NT2/D1 (cell line): ENCODE measurements around the gene RPS14.
"Not testable (repeated sequence)": the region's sequence is repeated elsewhere in the genome, so short reads cannot be mapped to it uniquely, and the experiment has no call there.

ENCODE experiments used
- DNase-seq: peaks from one replicate; pipeline ENCODE4 v3.0.0-alpha.2; 2011; ENCODE audit warnings: low read depth, low spot score
- H3K27me3 ChIP-seq: 2 replicates; pipeline ENCODE4 v1.6.0; 2011; ENCODE audit warnings: mild to moderate bottlenecking; ENCODE audit not compliant: insufficient read length, insufficient read depth
- H3K36me3 ChIP-seq: 2 replicates; pipeline ENCODE4 v1.6.1; 2011; ENCODE audit warnings: mild to moderate bottlenecking, low read length, mixed read lengths; ENCODE audit not compliant: insufficient read depth, insufficient read length
- H3K4me1 ChIP-seq: 2 replicates; pipeline ENCODE4 v1.5.1; 2011; ENCODE audit not compliant: insufficient read depth, insufficient read length
- H3K4me3 ChIP-seq: 2 replicates; pipeline ENCODE4 v1.5.1; 2011; ENCODE audit warnings: low read depth; ENCODE audit not compliant: insufficient read length
- H3K9ac ChIP-seq: 2 replicates; pipeline ENCODE4 v1.6.0; 2011; ENCODE audit warnings: low read depth; ENCODE audit not compliant: insufficient read length
- H3K9me3 ChIP-seq: 2 replicates; pipeline ENCODE4 v1.5.1; 2011; ENCODE audit warnings: mild to moderate bottlenecking, low read length; ENCODE audit not compliant: insufficient read depth
- SUZ12 ChIP-seq: IDR thresholded peaks from 2 replicates; pipeline ENCODE4 v1.6.1; 2011; ENCODE audit not compliant: insufficient read length, insufficient read depth; ENCODE audit errors: extremely low read depth
- YY1 ChIP-seq: IDR thresholded peaks from 2 replicates; pipeline ENCODE4 v1.6.1; 2011; ENCODE audit not compliant: insufficient read length, insufficient read depth
- ZNF274 ChIP-seq: IDR thresholded peaks from 2 replicates; pipeline ENCODE4 v1.6.1; 2011; ENCODE audit warnings: mild to moderate bottlenecking, low read depth, low read length

RPS14 gene

DNA sequence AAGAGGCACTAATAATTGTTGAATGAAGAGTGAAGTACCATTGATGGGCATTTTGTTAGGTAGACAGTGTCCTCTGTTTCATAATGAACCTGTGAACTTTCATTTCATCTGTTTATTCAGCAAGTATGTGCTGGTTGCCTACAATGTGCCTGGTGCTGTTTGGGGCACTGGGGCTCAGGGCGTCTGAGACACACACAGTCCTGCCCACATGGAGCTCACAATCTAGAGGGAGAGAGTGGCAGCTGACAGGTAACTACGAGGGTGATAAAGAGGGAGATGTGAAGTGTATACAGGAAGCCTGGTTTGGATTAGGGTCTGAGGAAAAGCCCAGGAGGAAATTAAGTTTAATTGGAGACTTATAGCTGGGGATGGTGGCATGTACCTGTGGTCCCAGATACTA is 29.9 kb upstream of the RPS14 start:
- Histone ChIP-seq H3K36me3 (no peaks in the 10 kb centered on the region), H3K4me1 (peaks cover 6% of the 10 kb centered on the region), H3K9me3 (no peaks in the 10 kb centered on the region), H3K27me3 (no peaks in the 10 kb centered on the region), H3K4me3 (no peak overlapping the region), H3K9ac (peak overlapping the region; percentile 17)
- TF ChIP-seq YY1 (no peak), ZNF274 (no peak), SUZ12 (no peak)
- DNase-seq, result no peak

- H3K36me3 ChIP-seq, H3K9ac ChIP-seq, DNase-seq, H3K4me3 ChIP-seq, H3K27me3 ChIP-seq, H3K4me1 ChIP-seq, H3K9me3 ChIP-seq: not testable (repeated sequence)
Measured at GRCh38 chr5:150476568-150476967, 27.0 kb upstream of the RPS14 start.

DNA sequence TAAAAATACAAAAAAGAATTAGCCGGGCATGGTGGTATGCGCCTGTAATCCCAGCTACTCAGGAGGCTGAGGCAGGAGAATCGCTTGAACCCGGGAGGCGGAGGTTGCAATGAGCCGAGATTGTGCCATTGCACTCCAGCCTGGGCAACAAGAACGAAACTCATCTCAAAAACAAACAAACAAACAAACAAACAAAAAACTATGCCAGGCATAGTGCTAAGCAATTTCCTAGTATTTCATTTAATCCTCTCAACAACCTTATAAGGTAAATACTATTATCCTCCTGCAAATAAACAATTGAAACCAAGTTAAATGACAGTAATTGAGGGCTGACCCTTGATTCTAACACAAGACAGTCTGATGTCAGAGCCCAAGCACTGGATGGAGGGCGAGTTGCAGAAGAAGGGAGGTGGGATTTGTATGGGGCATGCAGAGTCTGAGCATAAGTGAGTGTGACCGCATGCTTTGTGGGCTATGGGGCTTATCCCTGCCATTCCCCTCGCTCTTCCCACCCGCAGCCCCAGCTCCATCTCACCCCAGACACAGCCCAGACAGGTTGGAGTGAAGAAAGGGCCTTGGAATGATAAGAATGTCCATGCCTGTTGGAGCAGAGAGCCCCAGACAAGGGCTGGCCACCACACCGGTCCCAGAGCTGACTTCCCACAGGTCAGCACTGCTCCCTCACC is 24.3 kb upstream of the RPS14 start:
- no peak overlapping the region for H3K9ac ChIP-seq
- no peaks in the 10 kb centered on the region for H3K9me3 ChIP-seq
- TF ChIP-seq ZNF274 (no peak), SUZ12 (no peak), YY1 (no peak)
- no peaks in the 10 kb centered on the region for H3K27me3 ChIP-seq
- H3K4me3 ChIP-seq, result no peak overlapping the region
- H3K4me1 ChIP-seq, result peaks cover 4% of the 10 kb centered on the region
- DNase-seq, result peak; percentile 65
- H3K36me3 ChIP-seq, result no peaks in the 10 kb centered on the region

- Histone ChIP-seq H3K4me3 (no peak overlapping the region), H3K9me3 (no peaks in the 10 kb centered on the region), H3K9ac (no peak overlapping the region), H3K27me3 (no peaks in the 10 kb centered on the region), H3K4me1 (peaks cover 7% of the 10 kb centered on the region), H3K36me3 (no peaks in the 10 kb centered on the region)
- no peak for TF ChIP-seq SUZ12
- DNase-seq, result no peak
Measured at GRCh38 chr5:150469718-150470469, 20.4 kb upstream of the RPS14 start.

DNA sequence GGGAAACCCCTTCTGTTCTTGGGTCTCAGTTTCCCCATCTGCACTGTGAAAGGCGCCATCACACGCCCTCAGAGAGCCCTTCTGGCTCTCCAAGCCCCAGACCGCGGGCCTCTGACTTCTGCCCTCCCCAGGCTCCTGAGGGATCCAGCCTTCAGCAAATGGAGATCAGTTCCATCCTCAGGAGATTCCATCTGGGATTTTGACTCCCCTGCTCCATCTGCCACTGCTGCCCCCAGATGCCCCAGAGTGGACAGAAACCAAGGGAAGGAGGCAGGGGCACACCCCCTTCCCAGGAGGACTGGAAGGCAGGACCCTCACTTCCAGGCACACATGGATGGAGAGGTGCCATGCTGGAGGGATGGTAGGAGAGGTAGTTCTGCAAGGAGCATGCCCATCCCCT is 18.7 kb upstream of the RPS14 start:
- H3K9me3 ChIP-seq, result no peaks in the 10 kb centered on the region
- H3K9ac ChIP-seq, result no peak overlapping the region
- H3K4me3 ChIP-seq, result no peak overlapping the region
- DNase-seq, result no peak
- TF ChIP-seq ZNF274 (no peak), SUZ12 (no peak), YY1 (no peak)
- peaks cover 14% of the 10 kb centered on the region for H3K4me1 ChIP-seq
- no peaks in the 10 kb centered on the region for H3K36me3 ChIP-seq
- no peaks in the 10 kb centered on the region for H3K27me3 ChIP-seq

DNA sequence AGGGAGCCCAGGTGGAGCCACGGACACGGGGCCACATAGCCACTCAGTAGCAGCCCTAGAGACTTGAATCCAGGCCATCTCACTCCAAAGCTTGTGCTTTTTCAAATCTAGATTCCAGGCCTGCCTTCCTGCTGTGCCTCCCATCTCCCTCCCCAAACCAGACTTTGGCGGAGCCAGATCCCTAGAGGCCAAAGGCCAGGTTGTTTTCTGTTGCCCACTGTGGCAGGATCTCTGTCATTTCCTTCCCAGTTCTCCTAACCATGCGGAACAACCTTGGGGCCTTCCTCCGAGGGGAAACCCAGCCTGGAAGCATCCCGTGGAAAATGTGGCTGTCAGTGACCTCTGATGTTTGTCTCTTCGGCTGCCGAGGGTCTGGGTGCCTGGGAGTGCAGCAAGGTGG is 16.4 kb upstream of the RPS14 start:
- TF ChIP-seq YY1, result no peak
- TF ChIP-seq ZNF274, result no peak
- no peak for TF ChIP-seq SUZ12
- Histone ChIP-seq H3K27me3 (no peaks in the 10 kb centered on the region), H3K36me3 (no peaks in the 10 kb centered on the region), H3K4me3 (no peak overlapping the region), H3K9ac (peak overlapping the region; percentile 21), H3K9me3 (no peaks in the 10 kb centered on the region), H3K4me1 (peaks cover 12% of the 10 kb centered on the region)
- DNase-seq, result no peak

DNA sequence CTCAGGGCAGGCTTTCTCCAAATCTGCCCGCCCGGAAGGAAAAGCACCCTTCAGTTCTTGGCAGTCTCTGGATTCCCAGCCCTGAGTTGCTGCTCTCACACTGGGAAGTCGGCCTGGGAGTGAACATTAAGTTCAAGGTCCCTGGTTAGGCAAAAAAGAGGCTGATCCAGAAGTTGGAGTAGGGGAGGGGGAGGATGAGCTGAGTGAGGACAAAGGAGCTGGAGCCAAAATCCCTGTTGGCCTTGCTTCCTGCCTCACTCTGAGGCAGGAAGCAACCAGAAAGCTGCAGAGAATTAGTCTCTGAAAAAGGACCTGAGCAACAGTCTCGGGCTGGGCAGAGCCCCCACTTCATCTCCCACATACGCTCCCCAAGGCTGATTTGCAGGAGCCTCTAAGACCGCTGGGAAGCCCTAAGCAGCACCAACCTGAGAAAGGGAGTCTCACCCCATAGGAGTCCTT is 15.0 kb upstream of the RPS14 start:
- TF ChIP-seq ZNF274 (no peak), YY1 (no peak), SUZ12 (no peak)
- peaks cover 16% of the 10 kb centered on the region for H3K4me1 ChIP-seq
- H3K9me3 ChIP-seq, result no peaks in the 10 kb centered on the region
- no peaks in the 10 kb centered on the region for H3K27me3 ChIP-seq
- DNase-seq, result no peak
- H3K36me3 ChIP-seq, result no peaks in the 10 kb centered on the region
- no peak overlapping the region for H3K9ac ChIP-seq
- no peak overlapping the region for H3K4me3 ChIP-seq
